Spleen (tissue), 7 donors: ENCODE measurements around the gene BTG2.

ENCODE experiments used
- CTCF ChIP-seq, 11 experiments: fragments of 200-600 bp in 7 of 11; fragments of 450-650 bp in 4 of 11; sonication (generic) in 4 of 11; IDR thresholded peaks in 8 of 11; conservative IDR thresholded peaks in 3 of 11; 1 replicate in 7 of 11; 2 replicates in 4 of 11; pipeline versions ENCODE4 v1.4.0 to v1.8.0; 2016 to 2021; ENCODE audit warnings: antibody characterized with exemption in 11 of 11, inconsistent platforms in 4 of 11, mild to moderate bottlenecking in 1 of 11
- POLR2A ChIP-seq, 3 donors: fragments of 450-650 bp; IDR thresholded peaks; one replicate each; pipeline ENCODE4 v1.5.1; 2017; ENCODE audit warnings: antibody characterized with exemption in 3 of 3, mild to moderate bottlenecking in 1 of 3
- POLR2AphosphoS5 ChIP-seq, 3 donors: sonication (generic); formaldehyde crosslinking; IDR thresholded peaks; one replicate each; pipeline ENCODE4 v1.5.1; 2017; ENCODE audit warnings: antibody characterized with exemption in 3 of 3
- donor health status: DM: no; HTN: no; CAD: no; lungs with moderate emphysema.
- donor health status: DM: no; HTN: no; CAD: no.
- donor health status: DM: no; HTN: no; CAD: no.

- peak in 1 of 3 donors; percentile 38 for TF ChIP-seq POLR2AphosphoS5 (IDR thresholded peaks at IDR 0.05)
- TF ChIP-seq CTCF (IDR thresholded peaks at IDR 0.05 in 8 of 11, conservative IDR thresholded peaks at IDR 0.05 in 3 of 11): peak; percentile 83 to 95 (median 91)
- TF ChIP-seq POLR2A (IDR thresholded peaks at IDR 0.05): no peak
Observed at GRCh38 chr1:203340112-203340790, 34.9 kb downstream of the BTG2 start.
